ENCODE results near the gene LIN37. TPM values are rescaled to one million over a fixed set of nuclear protein-coding genes. Genes with fewer than 3 reads are reported as not detected.

LIN37 gene
- total RNA-seq, 1 experiment from 2014 or later, result 12.4 TPM

DNA sequence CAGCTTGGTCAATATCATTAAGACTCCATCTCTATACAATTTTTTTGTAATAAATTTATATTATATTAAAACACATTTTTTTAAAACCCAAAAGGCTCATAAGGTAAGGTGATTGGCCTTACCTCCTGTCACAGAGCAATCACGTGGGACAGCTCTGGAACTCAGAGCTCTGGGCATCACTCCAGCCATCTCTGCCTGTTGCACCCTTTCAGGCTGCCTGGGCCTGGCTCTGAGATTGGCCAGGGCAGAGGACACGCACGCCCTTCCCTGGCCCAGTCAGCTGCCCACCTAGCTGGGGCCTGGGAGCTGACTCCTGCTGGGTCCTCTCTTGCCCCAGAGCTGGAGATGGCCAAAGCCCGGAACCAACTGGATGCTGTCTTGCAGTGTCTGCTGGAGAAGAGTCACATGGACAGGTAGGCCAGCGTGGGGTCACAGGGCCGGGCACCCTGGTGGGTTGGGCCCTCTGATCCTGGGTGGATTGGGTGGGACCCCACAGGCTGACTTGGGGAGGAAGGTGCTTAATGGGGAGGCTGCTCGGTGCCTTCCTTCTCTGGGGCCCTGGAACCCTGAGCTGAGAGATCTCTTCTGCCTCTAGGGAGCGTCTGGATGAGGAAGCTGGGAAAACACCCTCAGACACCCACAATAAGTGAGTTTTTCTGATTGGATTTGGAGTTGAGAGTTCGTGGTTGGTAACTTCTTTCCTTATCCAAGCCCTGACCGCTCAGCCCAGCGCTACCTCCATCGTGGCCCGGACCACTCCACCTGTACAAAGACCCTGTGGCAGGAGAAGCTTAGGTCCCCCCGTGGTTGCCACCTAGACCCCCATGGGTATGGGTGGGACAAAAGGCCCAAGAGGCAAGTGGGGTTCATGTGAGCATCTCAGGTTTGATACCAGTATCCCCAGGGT is 3.7 kb downstream of the LIN37 start:
- no peak overlapping the region for H3K4me3 Mint-ChIP-seq (ENCODE audit: low read depth, unreplicated experiment)
- H3K4me1 Mint-ChIP-seq (ENCODE audit: low read depth, unreplicated experiment), result peaks cover 18% of the 10 kb centered on the region
- H3K27ac Mint-ChIP-seq (ENCODE audit: unreplicated experiment), result no peak overlapping the region
- H3K36me3 Mint-ChIP-seq (ENCODE audit: insufficient read depth, unreplicated experiment), result peaks cover 53% of the 10 kb centered on the region
- BruUV-seq (replicated peaks), result no TSS peak
- intact Hi-C loops (cut with micrococcal nuclease; ENCODE audit: unreplicated experiment), result no loop called here
- H3K27me3 Mint-ChIP-seq (ENCODE audit: unreplicated experiment), result no peaks in the 10 kb centered on the region
- DNase-seq, result no peak
- TF ChIP-seq, protein P1, sequence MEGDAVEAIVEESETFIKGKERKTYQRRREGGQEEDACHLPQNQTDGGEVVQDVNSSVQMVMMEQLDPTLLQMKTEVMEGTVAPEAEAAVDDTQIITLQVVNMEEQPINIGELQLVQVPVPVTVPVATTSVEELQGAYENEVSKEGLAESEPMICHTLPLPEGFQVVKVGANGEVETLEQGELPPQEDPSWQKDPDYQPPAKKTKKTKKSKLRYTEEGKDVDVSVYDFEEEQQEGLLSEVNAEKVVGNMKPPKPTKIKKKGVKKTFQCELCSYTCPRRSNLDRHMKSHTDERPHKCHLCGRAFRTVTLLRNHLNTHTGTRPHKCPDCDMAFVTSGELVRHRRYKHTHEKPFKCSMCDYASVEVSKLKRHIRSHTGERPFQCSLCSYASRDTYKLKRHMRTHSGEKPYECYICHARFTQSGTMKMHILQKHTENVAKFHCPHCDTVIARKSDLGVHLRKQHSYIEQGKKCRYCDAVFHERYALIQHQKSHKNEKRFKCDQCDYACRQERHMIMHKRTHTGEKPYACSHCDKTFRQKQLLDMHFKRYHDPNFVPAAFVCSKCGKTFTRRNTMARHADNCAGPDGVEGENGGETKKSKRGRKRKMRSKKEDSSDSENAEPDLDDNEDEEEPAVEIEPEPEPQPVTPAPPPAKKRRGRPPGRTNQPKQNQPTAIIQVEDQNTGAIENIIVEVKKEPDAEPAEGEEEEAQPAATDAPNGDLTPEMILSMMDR (IDR thresholded peaks at IDR 0.05; ENCODE audit: unreplicated experiment), result no peak
- no peaks in the 10 kb centered on the region for H3K9me3 Mint-ChIP-seq (ENCODE audit: low read depth, unreplicated experiment)
- CTCF ChIA-PET, result no interaction called here

DNA sequence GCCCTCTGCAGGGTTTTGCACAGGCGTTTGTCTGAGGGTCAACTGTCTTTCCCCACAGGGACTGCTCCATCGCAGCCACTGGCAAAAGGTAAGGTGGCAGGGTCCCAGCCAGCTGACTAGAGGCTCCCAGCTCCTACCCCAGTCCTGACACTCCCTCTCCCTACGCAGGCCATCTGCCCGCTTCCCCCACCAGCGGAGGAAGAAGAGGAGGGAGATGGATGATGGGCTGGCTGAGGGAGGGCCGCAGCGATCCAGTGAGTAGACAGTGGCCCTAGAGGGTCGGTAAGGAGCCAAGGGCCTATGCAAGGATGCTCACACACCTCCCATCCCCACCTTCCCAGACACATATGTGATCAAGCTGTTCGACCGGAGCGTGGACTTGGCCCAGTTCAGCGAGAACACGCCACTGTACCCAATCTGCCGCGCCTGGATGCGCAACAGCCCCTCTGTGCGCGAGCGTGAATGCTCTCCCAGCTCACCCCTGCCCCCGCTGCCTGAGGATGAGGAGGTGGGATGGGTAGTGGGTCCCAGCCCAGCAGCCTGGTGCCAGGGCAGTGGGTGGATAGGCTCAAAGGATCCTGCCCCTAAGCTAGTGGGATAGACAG is 4.5 kb downstream of the LIN37 start:
- Mint-ChIP-seq H3K9me3 (ENCODE audit: low read depth, unreplicated experiment) (no peaks in the 10 kb centered on the region), H3K4me1 (ENCODE audit: low read depth, unreplicated experiment) (peaks cover 16% of the 10 kb centered on the region), H3K4me3 (ENCODE audit: low read depth, unreplicated experiment) (no peak overlapping the region), H3K36me3 (ENCODE audit: insufficient read depth, unreplicated experiment) (peaks cover 60% of the 10 kb centered on the region), H3K27ac (ENCODE audit: unreplicated experiment) (no peak overlapping the region), H3K27me3 (ENCODE audit: unreplicated experiment) (no peaks in the 10 kb centered on the region)
- TF ChIP-seq, protein P1 (IDR thresholded peaks at IDR 0.05; ENCODE audit: unreplicated experiment), result no peak
- CTCF ChIA-PET, result no interaction called here
- no peak for DNase-seq
- BruUV-seq (replicated peaks), result no TSS peak
- intact Hi-C loops (cut with micrococcal nuclease; ENCODE audit: unreplicated experiment), result no loop called here

DNA sequence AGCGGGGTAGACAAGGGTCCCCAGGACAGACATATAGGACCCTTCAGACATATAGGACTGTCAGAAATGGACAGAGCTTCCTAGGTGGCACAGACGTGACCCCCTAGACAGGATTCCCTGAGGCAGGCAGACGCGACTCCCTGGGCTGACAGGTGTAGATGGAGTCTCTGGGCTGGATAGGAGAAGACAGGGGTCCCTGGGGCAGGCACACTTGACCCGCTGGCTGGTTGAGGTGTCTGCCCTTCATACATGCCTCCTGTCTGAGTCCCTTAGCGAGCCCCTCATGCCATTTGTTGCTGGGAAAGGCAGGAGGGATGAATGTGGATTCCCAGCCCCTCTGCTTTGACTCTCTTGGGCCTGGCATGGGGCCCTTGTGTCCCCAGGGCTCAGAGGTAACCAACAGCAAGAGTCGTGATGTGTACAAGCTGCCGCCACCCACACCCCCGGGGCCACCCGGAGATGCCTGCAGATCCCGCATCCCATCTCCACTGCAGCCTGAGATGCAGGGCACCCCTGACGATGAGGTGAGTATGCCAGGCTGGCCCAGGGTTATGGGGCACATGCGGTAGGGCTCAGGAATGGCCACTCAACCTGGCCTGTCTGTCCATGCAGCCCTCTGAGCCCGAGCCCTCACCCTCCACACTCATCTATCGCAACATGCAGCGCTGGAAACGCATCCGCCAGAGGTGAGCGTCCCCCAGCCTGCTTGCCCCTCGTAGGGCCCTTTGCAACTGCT is 5.4 kb downstream of the LIN37 start:
- no peak for DNase-seq
- no peak overlapping the region for H3K4me3 Mint-ChIP-seq (ENCODE audit: low read depth, unreplicated experiment)
- no peak overlapping the region for H3K27ac Mint-ChIP-seq (ENCODE audit: unreplicated experiment)
- peaks cover 15% of the 10 kb centered on the region for H3K4me1 Mint-ChIP-seq (ENCODE audit: low read depth, unreplicated experiment)
- no TSS peak for BruUV-seq (replicated peaks)
- H3K9me3 Mint-ChIP-seq (ENCODE audit: low read depth, unreplicated experiment), result no peaks in the 10 kb centered on the region
- intact Hi-C loops (cut with micrococcal nuclease; ENCODE audit: unreplicated experiment), result no loop called here
- TF ChIP-seq, protein P1 (IDR thresholded peaks at IDR 0.05; ENCODE audit: unreplicated experiment), result no peak
- H3K27me3 Mint-ChIP-seq (ENCODE audit: unreplicated experiment), result no peaks in the 10 kb centered on the region
- CTCF ChIA-PET, result no interaction called here
- H3K36me3 Mint-ChIP-seq (ENCODE audit: insufficient read depth, unreplicated experiment), result peaks cover 60% of the 10 kb centered on the region

DNA sequence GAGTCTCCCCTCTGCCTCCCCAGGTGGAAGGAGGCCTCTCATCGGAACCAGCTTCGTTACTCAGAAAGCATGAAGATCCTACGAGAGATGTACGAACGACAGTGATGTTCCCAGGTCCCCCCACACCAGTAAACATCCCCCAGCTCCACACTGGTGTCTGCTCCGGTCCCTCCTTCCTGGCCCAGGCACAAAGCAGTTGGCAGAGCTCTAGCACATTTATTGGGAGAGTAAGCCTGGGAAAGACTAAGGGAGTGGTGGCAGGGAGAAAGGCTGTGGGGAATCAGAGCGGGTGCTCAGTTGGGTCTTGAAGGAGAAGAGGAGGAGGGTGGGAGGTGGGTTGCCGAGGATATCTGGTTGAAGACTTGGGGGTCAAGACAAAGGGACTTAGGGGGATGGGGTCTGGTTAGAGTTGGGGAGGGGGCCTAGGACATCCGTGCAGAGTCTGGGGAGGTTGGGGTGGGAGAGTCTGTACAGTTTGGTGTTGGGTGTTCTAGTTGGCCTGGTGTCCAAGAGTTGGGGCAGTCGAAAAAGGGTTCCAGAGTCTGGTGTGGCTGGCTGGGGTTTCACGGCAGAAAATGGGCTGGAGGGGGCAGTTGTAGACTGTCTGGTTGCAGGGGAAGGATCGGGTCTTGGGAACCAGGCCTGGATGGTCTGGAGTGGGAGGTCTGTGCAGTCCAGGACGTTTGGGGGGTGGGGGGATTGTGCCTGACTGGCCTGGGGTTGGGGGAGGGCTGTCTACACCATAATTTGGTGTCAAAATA is 6.2 kb downstream of the LIN37 start:
- CTCF ChIA-PET, result interaction anchor here (0.6 kb wide), 1 partner anchor 65 kb away, joined by 7 read pairs; no protein-coding TSS in a partner anchor
- TF ChIP-seq, protein P1 (IDR thresholded peaks at IDR 0.05; ENCODE audit: unreplicated experiment), result no peak
- Mint-ChIP-seq H3K27ac (ENCODE audit: unreplicated experiment) (no peak overlapping the region), H3K36me3 (ENCODE audit: insufficient read depth, unreplicated experiment) (peaks cover 60% of the 10 kb centered on the region), H3K9me3 (ENCODE audit: low read depth, unreplicated experiment) (no peaks in the 10 kb centered on the region), H3K27me3 (ENCODE audit: unreplicated experiment) (no peaks in the 10 kb centered on the region), H3K4me1 (ENCODE audit: low read depth, unreplicated experiment) (peaks cover 15% of the 10 kb centered on the region), H3K4me3 (ENCODE audit: low read depth, unreplicated experiment) (no peak overlapping the region)
- no TSS peak for BruUV-seq (replicated peaks)
- intact Hi-C loops (cut with micrococcal nuclease; ENCODE audit: unreplicated experiment), result no loop called here
- DNase-seq, result no peak
